Iris pigment epithelial cell (primary cell): ENCODE data around the gene GPRASP1.

Experiments
- DNase-seq: peaks from one replicate; pipeline ENCODE4 v3.0.0-alpha.2; 2011; ENCODE audit warnings: low read depth

Gene GPRASP1

GRCh38 chrX:102696306-102696705 is 45.0 kb downstream of the GPRASP1 start:
- DNase-seq = no peak

DNA sequence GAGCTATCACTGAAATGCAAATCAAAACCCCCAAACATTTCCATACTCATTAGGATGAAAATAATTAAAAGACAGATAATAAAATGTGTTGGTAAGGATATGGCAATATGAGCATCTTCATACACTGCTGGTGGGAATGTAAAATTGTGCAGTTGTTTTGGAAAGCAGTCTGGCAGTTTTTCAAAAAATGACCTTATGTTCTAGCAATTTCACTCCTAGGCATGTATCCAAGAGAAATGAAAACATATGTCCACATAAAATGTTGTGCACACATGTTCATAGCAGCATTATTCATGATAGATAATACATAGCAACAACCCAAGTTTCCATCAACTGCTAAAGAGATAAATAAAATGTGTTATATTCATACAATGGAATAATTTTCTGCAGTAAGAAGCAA is 46.2 kb downstream of the GPRASP1 start:
- DNase-seq = peak; percentile 45
